NCI-H82 (cell line): ENCODE data around the gene TMEM130.
"Not testable (repeated sequence)": the region's sequence is repeated elsewhere in the genome, so short reads cannot be mapped to it uniquely, and the experiment has no call there.

Experiments
- DNase-seq: peaks from one replicate; lab custom pipeline; 2025; lab: John Stamatoyannopoulos, UW

The TMEM130 gene

GRCh38 chr7:98842552-98842951 lies 27.3 kb downstream of the TMEM130 start:
- DNase-seq, result not testable (repeated sequence)

GRCh38 chr7:98841179-98841997 lies 28.4 kb downstream of the TMEM130 start:
- DNase-seq, result peak; percentile 61

- DNase-seq, result no peak
Measured at GRCh38 chr7:98840722-98841121, 29.1 kb downstream of the TMEM130 start.

GRCh38 chr7:98840096-98840495 lies 29.7 kb downstream of the TMEM130 start:
- no peak for DNase-seq

GRCh38 chr7:98837630-98837972 lies 32.2 kb downstream of the TMEM130 start:
- DNase-seq, result no peak

- peak; percentile 72 for DNase-seq
Measured at GRCh38 chr7:98836811-98837629, 32.8 kb downstream of the TMEM130 start.

- no peak for DNase-seq
Measured at GRCh38 chr7:98834949-98835348, 34.9 kb downstream of the TMEM130 start.

GRCh38 chr7:98833022-98833421 lies 36.8 kb downstream of the TMEM130 start:
- DNase-seq, result no peak

- peak; percentile 48 for DNase-seq
Measured at GRCh38 chr7:98831641-98832221, 38.1 kb downstream of the TMEM130 start.

GRCh38 chr7:98830972-98831548 lies 38.8 kb downstream of the TMEM130 start:
- DNase-seq, result no peak

GRCh38 chr7:98828368-98828767 lies 41.4 kb downstream of the TMEM130 start:
- DNase-seq, result no peak

- no peak for DNase-seq
Measured at GRCh38 chr7:98827258-98827657, 42.6 kb downstream of the TMEM130 start.

GRCh38 chr7:98826811-98827231 lies 43.0 kb downstream of the TMEM130 start:
- peak; percentile 59 for DNase-seq

- DNase-seq, result no peak
Measured at GRCh38 chr7:98826387-98826786, 43.4 kb downstream of the TMEM130 start.

- no peak for DNase-seq
Measured at GRCh38 chr7:98823226-98823625, 46.6 kb downstream of the TMEM130 start.

- DNase-seq, result no peak
Measured at GRCh38 chr7:98821348-98821747, 48.5 kb downstream of the TMEM130 start.

- DNase-seq, result no peak
Measured at GRCh38 chr7:98816967-98817710, 52.7 kb downstream of the TMEM130 start.

GRCh38 chr7:98816241-98816640 lies 53.6 kb downstream of the TMEM130 start:
- DNase-seq, result no peak

- no peak for DNase-seq
Measured at GRCh38 chr7:98815313-98815712, 54.5 kb downstream of the TMEM130 start.

GRCh38 chr7:98811299-98811698 lies 58.5 kb downstream of the TMEM130 start:
- DNase-seq, result no peak

GRCh38 chr7:98810153-98810802 lies 59.5 kb downstream of the TMEM130 start:
- peak; percentile 72 for DNase-seq
